MCF 10A (cell line): Measurements from ENCODE around the gene NRIP3. TPM values are rescaled to one million over a fixed set of nuclear protein-coding genes. Genes with fewer than 3 reads are reported as not detected.

ENCODE experiments used
- BruUV-seq: library from RNA; stranded (reverse); fragments of 400-500 nt; replicated peaks from 2 replicates; lab custom pipeline; 2021; lab: Mats Ljungman, UMichigan
- CTCF ChIA-PET: fragments of 300-600 bp; sonication (Branson Sonifier 250); formaldehyde crosslinking; extraction: SDS; loops from one replicate; lab custom pipeline; 2021; ENCODE audit warnings: antibody characterized with exemption, inconsistent platforms; lab: Yijun Ruan, JAX
- POLR2A ChIA-PET: fragments of 300-600, 350-650 bp; sonication (Branson Sonifier 250); formaldehyde crosslinking; extraction: SDS; loops from one replicate; lab custom pipeline; 2020; ENCODE audit warnings: antibody characterized with exemption, inconsistent platforms; lab: Yijun Ruan, JAX
- DNase-seq: peaks from one replicate; pipeline ENCODE4 v3.0.0-alpha.2; 2018; ENCODE audit not compliant: unreplicated experiment
- H3K27ac Mint-ChIP-seq: one replicate; pipeline ENCODE4 v1.8.0; 2022; ENCODE audit warnings: mild to moderate bottlenecking, low read depth, mixed read lengths; ENCODE audit not compliant: unreplicated experiment
- H3K27me3 Mint-ChIP-seq: one replicate; pipeline ENCODE4 v1.8.0; 2022; ENCODE audit warnings: mixed read lengths; ENCODE audit not compliant: insufficient read depth, unreplicated experiment
- H3K36me3 Mint-ChIP-seq: one replicate; pipeline ENCODE4 v1.8.0; 2022; ENCODE audit warnings: mild to moderate bottlenecking, moderate library complexity, mixed read lengths; ENCODE audit not compliant: insufficient read depth, unreplicated experiment
- H3K4me1 Mint-ChIP-seq: one replicate; pipeline ENCODE4 v1.8.0; 2022; ENCODE audit warnings: mixed read lengths; ENCODE audit not compliant: insufficient read depth, unreplicated experiment
- H3K4me3 Mint-ChIP-seq: one replicate; pipeline ENCODE4 v1.8.0; 2022; ENCODE audit warnings: mild to moderate bottlenecking, moderate library complexity, mixed read lengths; ENCODE audit not compliant: unreplicated experiment
- H3K9me3 Mint-ChIP-seq: one replicate; pipeline ENCODE4 v1.8.0; 2022; ENCODE audit warnings: mixed read lengths; ENCODE audit not compliant: unreplicated experiment
- CTCF ChIP-seq: fragments of 200-600 bp; IDR thresholded peaks from one replicate; pipeline ENCODE4 v1.8.0; 2022; ENCODE audit warnings: antibody characterized with exemption, mild to moderate bottlenecking; ENCODE audit not compliant: unreplicated experiment
- intact Hi-C: fragments of 100-400 bp; cut with micrococcal nuclease; formaldehyde crosslinking; loops from 2 replicates; pipeline ENCODE4 v1.14.1; 2022
- total RNA-seq: library from RNA; stranded (reverse); gene quantifications from 2 replicates; pipeline ENCODE4 v1.2.3, GENCODE V29; 2022

Gene NRIP3
- total RNA-seq, 1 experiment from 2014 or later: 0.19 TPM

GRCh38 chr11:8998017-8998416 lies 5.8 kb downstream of the NRIP3 start:
- Mint-ChIP-seq H3K4me3 (no peak overlapping the region), H3K36me3 (no peaks in the 10 kb centered on the region), H3K9me3 (no peaks in the 10 kb centered on the region), H3K27me3 (no peaks in the 10 kb centered on the region), H3K4me1 (peaks cover 8% of the 10 kb centered on the region), H3K27ac (no peak overlapping the region)
- no peak for TF ChIP-seq CTCF
- DNase-seq: no peak
- POLR2A ChIA-PET: interaction anchor here (0.6 to 1.2 kb wide), 4 partner anchors 16 to 316 kb away, joined by 3 to 5 read pairs (median 3); partner anchors contain the start of gene TRIM66
- intact Hi-C loops: no loop called here
- CTCF ChIA-PET: interaction anchor here (0.6 to 2.6 kb wide), 5 partner anchors 13 to 364 kb away, joined by 3 to 13 read pairs (median 4); no protein-coding TSS in a partner anchor
- no TSS peak for BruUV-seq

- peaks cover 7% of the 10 kb centered on the region for H3K4me1 Mint-ChIP-seq
- ChIA-PET CTCF (interaction anchor here (0.6 to 2.6 kb wide), 4 partner anchors 12 to 140 kb away, joined by 3 to 13 read pairs (median 6); no protein-coding TSS in a partner anchor), POLR2A (interaction anchor here (0.6 to 1.2 kb wide), 4 partner anchors 16 to 315 kb away, joined by 3 to 5 read pairs (median 4); partner anchors contain the start of genes TMEM9B and TRIM66)
- BruUV-seq: no TSS peak
- no peaks in the 10 kb centered on the region for H3K27me3 Mint-ChIP-seq
- H3K9me3 Mint-ChIP-seq: no peaks in the 10 kb centered on the region
- intact Hi-C loops: no loop called here
- H3K4me3 Mint-ChIP-seq: no peak overlapping the region
- no peaks in the 10 kb centered on the region for H3K36me3 Mint-ChIP-seq
- no peak overlapping the region for H3K27ac Mint-ChIP-seq
- DNase-seq: no peak
- TF ChIP-seq CTCF: no peak
These were observed 6.3 kb downstream of the NRIP3 start for GRCh38 chr11:8997451-8997850.

GRCh38 chr11:8989453-8989852 lies 14.3 kb downstream of the NRIP3 start:
- POLR2A ChIA-PET: interaction anchor here (0.5 to 1.1 kb wide), 2 partner anchors 25 to 114 kb away, joined by 3 to 6 read pairs; partner anchors contain the start of gene TMEM9B

More at GRCh38 chr11:8989453-8989852, 14.3 kb downstream of the NRIP3 start:
- Mint-ChIP-seq H3K36me3 (no peaks in the 10 kb centered on the region), H3K9me3 (no peaks in the 10 kb centered on the region), H3K4me1 (peaks cover 20% of the 10 kb centered on the region), H3K4me3 (no peak overlapping the region), H3K27ac (no peak overlapping the region), H3K27me3 (no peaks in the 10 kb centered on the region)
- TF ChIP-seq CTCF: no peak
- no TSS peak for BruUV-seq
- DNase-seq: peak; percentile 54
- intact Hi-C loops: no loop called here
- CTCF ChIA-PET: no interaction called here
